ENCODE results near the gene BTK.

The BTK gene

GRCh38 chrX:101385795-101386541 lies at the start of gene BTK:
BTK (minus strand) TSS chrX:101386191; CDS start chrX:101375284, 10,907 bp downstream.
- DNase-seq, result peak; percentile 91

- peak; percentile 52 for DNase-seq
Measured at GRCh38 chrX:101430457-101431078, 44.6 kb upstream of the BTK start.

GRCh38 chrX:101429934-101430333 lies 43.9 kb upstream of the BTK start:
- no peak for DNase-seq

GRCh38 chrX:101427954-101428353 lies 42.0 kb upstream of the BTK start:
- no peak for DNase-seq

- no peak for DNase-seq
Measured at GRCh38 chrX:101419489-101419888, 33.5 kb upstream of the BTK start.

GRCh38 chrX:101417981-101418841 lies 32.2 kb upstream of the BTK start:
- peak; percentile 35 for DNase-seq

GRCh38 chrX:101417190-101417589 lies 31.2 kb upstream of the BTK start:
- DNase-seq, result peak; percentile 40

GRCh38 chrX:101416691-101417090 lies 30.7 kb upstream of the BTK start:
- DNase-seq, result no peak

- peak; percentile 79 for DNase-seq
Measured at GRCh38 chrX:101415180-101416145, 29.5 kb upstream of the BTK start.

GRCh38 chrX:101411984-101412383 lies 26.0 kb upstream of the BTK start:
- DNase-seq, result no peak

GRCh38 chrX:101410461-101410860 lies 24.5 kb upstream of the BTK start:
- DNase-seq, result no peak

GRCh38 chrX:101409043-101409442 lies 23.1 kb upstream of the BTK start:
- no peak for DNase-seq

GRCh38 chrX:101408532-101408841 lies 22.5 kb upstream of the BTK start:
- DNase-seq, result no peak

- peak; percentile 97 for DNase-seq
Measured at GRCh38 chrX:101407748-101408531, 21.9 kb upstream of the BTK start, which contains the start of the genes GLA and HNRNPH2. GLA (minus strand) TSS chrX:101407925; CDS start chrX:101407903, 22 bp downstream. HNRNPH2 (plus strand) TSS chrX:101408222; CDS start chrX:101411989, 3,767 bp downstream.

GRCh38 chrX:101407167-101407747 lies 21.3 kb upstream of the BTK start:
- DNase-seq, result no peak

- DNase-seq, result no peak
Measured at GRCh38 chrX:101399825-101400224, 13.8 kb upstream of the BTK start.

GRCh38 chrX:101398694-101399093 lies 12.7 kb upstream of the BTK start:
- no peak for DNase-seq

- no peak for DNase-seq
Measured at GRCh38 chrX:101397779-101398178, 11.8 kb upstream of the BTK start.

- DNase-seq, result peak; percentile 67
Measured at GRCh38 chrX:101395789-101396188, 9.8 kb upstream of the BTK start.

GRCh38 chrX:101394372-101394771 lies 8.4 kb upstream of the BTK start:
- DNase-seq, result no peak
